ENCODE data around the gene CRKL.

- no peak for TF ChIP-seq CTCF (IDR thresholded peaks at IDR 0.05; ENCODE audit: low read depth, low read length, missing input control)
- no peak for TF ChIP-seq YY1 (IDR thresholded peaks at IDR 0.05)
- no peak for TF ChIP-seq ZBTB33 (IDR thresholded peaks at IDR 0.05)
- no peak for TF ChIP-seq REST (IDR thresholded peaks at IDR 0.05)
- no peak for TF ChIP-seq TAF1 (conservative IDR thresholded peaks at IDR 0.05)
- no peak for TF ChIP-seq GABPA (IDR thresholded peaks at IDR 0.05 in 1 of 2, conservative IDR thresholded peaks at IDR 0.05 in 1 of 2)
- TF ChIP-seq MAX (IDR thresholded peaks at IDR 0.05), result no peak
Measured at GRCh38 chr22:20882855-20883254, 34.4 kb upstream of the CRKL start.

All from liver (tissue), 3 donors.